Activated CD4-positive, alpha-beta T cell treated with anti-CD3 and anti-CD28 coated beads, Interleukin-2, amount 50 U/mL, for 4 hours (primary cell): ENCODE results near the gene GIMAP1.

Experiments used
- DNase-seq, 2 experiments: peaks; one replicate each; pipeline ENCODE4 v3.0.0-alpha.2; 2020

GIMAP1 gene

DNA sequence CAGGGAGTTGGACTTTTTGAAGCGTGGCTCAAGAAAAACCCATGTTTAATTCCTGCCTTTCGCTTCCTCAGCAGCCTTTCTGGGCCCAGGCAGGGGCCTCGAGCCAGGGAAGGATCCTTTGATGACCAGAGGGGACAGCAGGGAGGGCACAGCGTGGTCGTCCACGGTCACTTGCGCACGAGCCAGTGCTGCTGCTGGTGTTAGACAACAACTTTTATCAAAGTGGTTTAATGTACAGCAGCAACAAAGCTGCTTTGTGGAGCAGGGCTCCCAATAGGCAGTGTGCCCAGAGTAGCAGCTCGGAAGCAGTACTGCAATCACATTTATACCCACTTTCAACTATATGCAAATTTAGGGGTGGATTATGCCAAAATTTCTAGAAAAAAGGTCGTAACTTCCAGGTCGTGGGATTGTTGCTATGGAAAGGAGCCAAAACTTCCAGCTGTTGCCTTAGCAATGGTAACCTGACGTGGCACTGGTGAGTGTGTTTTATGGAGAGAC lies 6.1 kb downstream of the GIMAP1 start:
- DNase-seq, result no peak

DNA sequence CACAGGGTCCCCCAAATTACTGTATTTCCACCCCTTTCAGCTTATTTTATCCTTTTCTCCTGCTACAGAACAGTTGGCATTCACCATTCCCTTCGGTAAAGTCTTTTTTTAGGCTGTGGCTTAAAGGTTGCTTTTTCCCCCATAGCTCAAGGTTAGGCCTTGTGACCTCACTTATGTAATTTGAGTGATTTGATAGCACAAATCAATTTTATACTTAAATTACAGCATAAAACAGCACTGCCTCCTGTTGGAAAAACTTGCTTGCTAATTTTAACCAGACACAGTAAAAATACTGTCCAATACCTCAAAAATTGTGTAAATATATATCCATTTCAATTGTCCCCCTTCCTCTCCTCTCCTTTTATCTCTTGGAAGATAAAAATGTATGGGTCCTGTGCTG lies 7.1 kb downstream of the GIMAP1 start:
- DNase-seq, result no peak

DNA sequence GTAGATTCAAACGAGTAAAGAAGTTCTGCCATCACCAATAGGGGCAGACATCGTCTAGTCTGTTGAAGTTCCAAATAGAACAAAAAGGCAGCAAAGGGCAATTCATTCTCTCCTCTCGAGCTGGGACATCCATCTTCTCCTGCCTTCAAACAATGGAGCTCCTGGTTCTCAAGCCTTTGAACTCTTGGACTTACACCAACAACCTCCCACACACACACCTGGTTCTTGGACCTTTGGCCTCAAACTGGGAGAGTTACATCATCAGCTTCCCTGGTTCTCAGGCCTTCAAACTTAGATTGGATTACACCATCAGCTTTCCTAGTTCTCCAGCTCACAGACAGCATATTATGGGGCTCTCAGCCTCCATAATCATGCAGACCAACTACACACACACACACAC lies 11.0 kb downstream of the GIMAP1 start:
- DNase-seq, result no peak

DNA sequence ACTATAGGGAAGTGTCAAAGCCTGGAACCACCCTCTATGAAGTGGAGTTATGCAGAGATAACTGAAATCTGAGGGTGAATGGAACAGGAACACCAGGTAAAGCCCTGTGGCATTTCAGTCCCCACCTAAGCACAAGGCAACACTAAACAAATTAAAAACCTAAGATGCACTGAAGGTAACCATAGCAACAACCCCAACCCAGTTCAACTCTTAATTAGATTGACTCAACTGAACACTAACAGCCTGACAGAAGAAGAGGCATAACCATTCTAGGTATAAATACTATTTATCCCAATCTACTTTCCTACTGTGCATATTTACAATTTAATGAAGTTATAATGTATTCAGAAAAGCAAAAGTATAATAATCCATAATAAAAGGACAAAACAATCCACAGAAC lies 11.6 kb downstream of the GIMAP1 start:
- DNase-seq, result no peak

DNA sequence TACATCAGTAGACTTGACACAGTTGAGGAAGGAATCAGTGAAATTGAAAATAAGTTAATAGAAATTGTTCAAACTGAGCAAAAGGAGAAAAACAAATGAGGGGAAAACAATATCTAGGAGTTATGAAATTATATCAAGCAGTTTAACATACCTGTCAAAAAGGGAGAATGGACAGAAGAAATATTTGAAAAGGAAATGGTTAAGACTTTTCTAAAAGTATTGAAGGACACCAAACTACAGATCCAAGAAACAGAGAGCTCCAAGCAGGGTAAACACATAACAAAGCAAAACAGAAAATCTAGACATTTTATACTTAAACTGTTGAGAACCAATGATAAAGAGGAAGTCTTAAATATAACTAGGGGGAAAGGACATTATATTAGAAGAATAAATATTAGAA lies 12.2 kb downstream of the GIMAP1 start:
- no peak for DNase-seq

DNA sequence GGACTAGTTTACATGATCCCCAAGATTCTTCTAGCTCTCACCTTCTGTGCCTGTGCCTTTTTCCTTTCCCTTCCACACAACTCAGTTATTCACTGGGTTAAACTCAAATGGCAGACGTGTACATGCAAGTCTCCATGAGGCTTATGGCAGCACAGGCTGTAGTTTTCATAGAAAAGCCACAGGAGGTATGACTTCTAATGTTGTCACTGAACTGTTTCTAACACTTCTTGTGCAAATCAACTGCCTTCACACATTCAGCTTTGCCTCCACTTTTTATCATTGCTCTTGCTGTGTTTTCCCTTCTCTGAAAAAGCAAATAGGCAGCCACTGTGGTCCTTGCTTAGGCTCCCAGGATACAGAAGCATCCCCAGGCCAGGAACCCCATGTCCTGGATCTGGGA lies 15.5 kb downstream of the GIMAP1 start:
- no peak for DNase-seq

GRCh38 chr7:150732786-150733481 lies 16.5 kb downstream of the GIMAP1 start:
- no peak for DNase-seq

DNA sequence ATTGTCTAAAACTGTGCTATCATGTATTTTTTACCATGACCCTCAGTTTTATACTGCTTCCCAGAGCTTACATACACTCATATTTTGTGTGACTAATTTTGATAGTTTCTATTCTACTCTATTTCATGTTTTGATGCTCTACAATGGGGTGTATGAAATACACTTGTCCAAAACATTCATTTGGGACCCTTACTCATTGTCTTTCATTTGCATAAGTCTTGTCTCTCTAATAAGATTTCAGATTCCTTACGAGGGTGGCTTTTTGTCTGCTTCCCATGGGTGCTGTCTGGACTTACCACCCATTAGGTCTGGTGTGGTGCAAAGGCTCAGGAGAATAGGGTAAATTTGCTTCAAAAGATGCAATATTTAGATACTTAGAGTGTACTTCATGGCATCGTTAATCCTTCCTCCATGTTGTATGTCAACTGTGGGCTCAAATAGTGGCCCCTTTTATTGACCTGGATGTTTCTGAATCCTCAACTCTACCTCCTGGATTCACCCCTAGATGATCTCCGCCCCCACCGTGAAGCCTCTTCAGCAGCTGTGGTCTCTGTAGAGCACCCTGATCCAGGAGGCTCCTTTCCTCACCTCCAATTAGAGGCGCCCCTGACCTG lies 17.2 kb downstream of the GIMAP1 start:
- no peak for DNase-seq

DNA sequence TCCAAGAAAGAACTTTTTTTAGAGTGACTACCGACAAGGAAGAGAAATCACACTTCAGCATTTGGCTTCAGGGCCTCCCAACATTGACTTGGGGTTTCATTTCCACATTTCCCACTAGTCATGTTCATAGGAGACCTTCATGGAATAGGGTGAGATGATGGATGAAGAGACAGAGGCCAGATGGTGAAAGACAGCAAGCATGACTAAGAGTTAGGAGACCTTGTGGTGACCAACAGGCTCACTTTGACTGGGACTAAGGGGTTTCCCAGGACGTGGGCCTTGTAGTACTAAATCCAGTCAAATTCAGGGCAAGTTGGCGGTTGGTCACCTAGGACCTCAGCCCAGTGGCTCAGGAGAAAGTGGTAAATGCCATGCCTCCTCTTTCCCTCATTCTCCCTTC lies 17.8 kb downstream of the GIMAP1 start:
- DNase-seq, result no peak

- no peak for DNase-seq
Observed at GRCh38 chr7:150735596-150736358, 19.4 kb downstream of the GIMAP1 start.

DNA sequence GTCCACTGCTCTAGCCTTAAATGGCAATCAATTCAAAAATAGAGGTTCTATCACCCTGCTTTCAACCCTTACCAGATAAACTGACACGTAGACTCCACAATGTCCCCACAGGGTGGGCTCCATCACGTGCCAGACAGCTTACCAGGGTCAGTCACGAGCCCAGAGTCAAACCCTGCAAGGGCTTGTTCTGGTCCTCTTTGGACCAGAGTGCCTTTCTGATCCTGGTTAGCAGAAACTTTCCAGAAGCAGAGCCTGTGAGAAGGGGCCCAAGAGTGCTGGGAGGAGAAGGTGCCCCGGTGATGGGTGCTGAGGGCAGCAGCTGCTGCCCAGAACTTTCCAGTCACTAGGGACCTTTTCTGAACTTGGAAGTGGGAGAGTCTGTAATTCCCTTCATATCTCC lies 20.5 kb downstream of the GIMAP1 start:
- no peak for DNase-seq

DNA sequence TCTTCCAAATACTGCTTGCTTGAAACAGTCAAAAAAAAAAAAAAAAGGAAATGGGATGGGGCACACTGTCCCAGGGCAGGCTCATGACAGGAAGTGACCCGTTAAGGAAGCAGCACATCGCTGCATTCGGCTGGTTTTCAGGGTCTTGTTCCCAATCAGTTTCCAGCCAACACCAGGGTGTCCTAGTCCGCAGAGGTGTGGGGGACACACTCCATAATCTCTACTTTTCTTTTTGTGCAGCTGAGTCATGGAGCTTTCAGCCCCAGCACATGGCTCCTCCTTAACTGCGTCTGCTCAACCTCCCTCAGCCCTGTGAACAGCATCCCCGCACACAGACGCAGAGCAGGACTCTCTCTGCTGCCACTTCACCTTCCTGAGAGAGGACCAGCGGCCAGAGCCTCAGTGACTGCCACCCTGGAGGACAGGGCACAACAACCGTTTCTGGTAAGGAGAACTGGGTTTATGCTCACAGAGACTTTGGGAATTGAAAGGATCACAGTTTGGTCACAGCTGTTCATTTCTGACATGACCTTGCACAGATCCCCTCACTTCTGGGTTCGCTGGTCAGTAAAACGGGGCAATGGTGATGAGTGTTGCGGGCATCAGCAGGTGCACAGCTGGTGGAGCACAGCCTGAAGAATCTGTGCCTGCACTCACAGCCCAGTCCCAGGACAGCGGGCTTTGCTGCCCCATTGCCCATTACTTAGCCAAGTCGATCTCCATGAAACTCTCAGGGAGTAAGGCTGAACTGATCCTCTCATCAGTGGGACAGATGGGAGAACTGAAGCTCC lies 21.0 kb downstream of the GIMAP1 start, which contains the start of gene GIMAP5:
TSS of gene GIMAP5 (plus strand) at position 154 of the 791 bp plus-strand sequence. CDS start 3,467 bp downstream, outside the sequence.
- DNase-seq, result peak; percentile 49 to 52

- DNase-seq, result no peak
Observed at GRCh38 chr7:150738092-150738491, 21.7 kb downstream of the GIMAP1 start.

GRCh38 chr7:150738591-150739001 lies 22.2 kb downstream of the GIMAP1 start:
- no peak for DNase-seq

GRCh38 chr7:150739033-150739432 lies 22.6 kb downstream of the GIMAP1 start:
- DNase-seq, result no peak

GRCh38 chr7:150740053-150740452 lies 23.6 kb downstream of the GIMAP1 start:
- DNase-seq, result no peak

DNA sequence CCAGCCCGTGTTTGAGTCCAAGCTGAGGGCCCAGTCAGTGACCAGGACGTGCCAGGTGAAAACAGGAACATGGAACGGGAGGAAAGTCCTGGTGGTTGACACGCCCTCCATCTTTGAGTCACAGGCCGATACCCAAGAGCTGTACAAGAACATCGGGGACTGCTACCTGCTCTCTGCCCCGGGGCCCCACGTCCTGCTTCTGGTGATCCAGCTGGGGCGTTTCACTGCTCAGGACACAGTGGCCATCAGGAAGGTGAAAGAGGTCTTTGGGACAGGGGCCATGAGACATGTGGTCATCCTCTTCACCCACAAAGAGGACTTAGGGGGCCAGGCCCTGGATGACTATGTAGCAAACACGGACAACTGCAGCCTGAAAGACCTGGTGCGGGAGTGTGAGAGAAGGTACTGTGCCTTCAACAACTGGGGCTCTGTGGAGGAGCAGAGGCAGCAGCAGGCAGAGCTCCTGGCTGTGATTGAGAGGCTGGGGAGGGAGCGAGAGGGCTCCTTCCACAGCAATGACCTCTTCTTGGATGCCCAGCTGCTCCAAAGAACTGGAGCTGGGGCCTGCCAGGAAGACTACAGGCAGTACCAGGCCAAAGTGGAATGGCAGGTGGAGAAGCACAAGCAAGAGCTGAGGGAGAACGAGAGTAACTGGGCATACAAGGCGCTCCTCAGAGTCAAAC lies 26.0 kb downstream of the GIMAP1 start:
- no peak for DNase-seq

DNA sequence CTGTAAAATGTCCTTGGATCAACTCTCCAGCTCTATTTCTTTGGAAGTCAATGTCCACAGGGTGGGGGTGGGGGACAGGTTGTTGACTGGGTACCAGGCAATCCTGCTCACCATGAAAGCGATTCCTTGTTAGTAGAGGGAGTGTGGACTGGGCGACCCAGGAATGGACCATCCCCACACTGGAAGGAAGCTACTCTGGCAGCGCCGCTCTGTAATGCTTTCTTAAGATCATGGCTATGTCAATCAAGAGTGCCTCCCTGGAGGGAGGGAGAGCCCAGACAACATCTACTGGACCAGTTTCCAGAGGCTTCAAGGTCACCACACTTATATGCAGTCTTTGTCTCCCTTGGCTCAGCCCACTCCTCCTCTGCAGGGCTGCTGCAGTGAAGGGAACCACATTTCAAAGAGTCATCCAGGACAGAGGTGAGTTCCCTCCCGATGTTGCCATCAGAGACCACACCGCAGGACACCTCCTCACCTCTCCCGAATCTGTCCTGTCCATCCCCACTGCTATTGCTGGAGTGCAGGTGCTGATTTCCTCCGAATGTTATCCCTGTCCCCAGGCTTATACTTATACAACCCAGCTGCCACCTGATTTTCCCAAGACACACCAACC lies 27.7 kb downstream of the GIMAP1 start:
- no peak for DNase-seq

GRCh38 chr7:150745086-150745485 lies 28.7 kb downstream of the GIMAP1 start:
- no peak for DNase-seq

DNA sequence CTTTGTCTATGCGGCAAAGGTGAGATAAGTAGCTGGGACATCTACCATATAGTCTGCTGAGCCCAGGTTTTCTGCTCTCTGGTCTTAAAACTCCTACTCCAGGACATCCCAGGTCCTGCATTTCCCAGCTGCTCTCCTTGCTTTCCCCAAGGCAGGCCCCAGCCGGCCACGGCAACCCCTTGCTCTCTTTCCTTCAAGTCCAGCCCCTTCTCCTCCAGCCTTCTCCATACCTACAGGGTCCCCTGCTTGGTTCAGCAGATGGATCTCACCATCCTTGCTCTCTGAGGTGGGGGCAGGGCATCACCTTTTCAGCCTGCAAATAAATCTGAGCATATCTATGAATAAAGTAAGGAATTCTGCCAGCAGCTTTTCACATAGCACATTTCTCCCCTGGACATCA lies 29.5 kb downstream of the GIMAP1 start:
- DNase-seq, result no peak

GRCh38 chr7:150746921-150747320 lies 30.5 kb downstream of the GIMAP1 start:
- DNase-seq, result no peak

DNA sequence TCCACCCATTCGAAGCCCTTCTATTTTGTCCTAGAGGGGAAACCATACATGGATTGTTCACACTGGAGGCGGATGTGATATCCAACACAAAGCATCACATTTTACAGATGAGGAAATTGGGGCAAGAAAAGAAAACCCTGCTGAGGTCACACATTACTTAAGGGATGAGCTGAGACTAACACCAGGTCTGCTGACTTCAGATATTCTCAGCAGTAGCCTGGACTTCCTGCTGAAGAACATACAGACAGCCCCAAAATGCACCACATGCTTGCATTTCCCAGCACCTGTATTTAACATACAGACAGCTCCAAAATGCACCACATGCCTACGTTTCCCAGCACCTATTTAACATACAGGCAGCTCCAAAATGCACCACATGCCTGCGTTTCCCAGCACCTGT lies 32.0 kb downstream of the GIMAP1 start:
- no peak for DNase-seq
